Stimulated activated CD8-positive, alpha-beta memory T cell treated with anti-CD3 and anti-CD28 coated beads, Interleukin-7, amount 100 ng/mL, for 48 hours (primary cell): Measurements from ENCODE around the gene HIRA.
"Not testable (repeated sequence)": the region's sequence is repeated elsewhere in the genome, so short reads cannot be mapped to it uniquely, and the experiment has no call there.

ENCODE experiments used
- DNase-seq, 2 donors: peaks; one replicate each; pipeline ENCODE4 v3.0.0-alpha.2; 2020; ENCODE audit warnings: low read depth in 1 of 2; ENCODE audit errors: extremely low read depth in 1 of 2

HIRA gene

GRCh38 chr22:19387575-19387974 is 44.0 kb downstream of the HIRA start:
- no peak for DNase-seq

- no peak for DNase-seq
Measured at GRCh38 chr22:19387038-19387437, 44.5 kb downstream of the HIRA start.

GRCh38 chr22:19386248-19386647 is 45.3 kb downstream of the HIRA start:
- no peak for DNase-seq

GRCh38 chr22:19385221-19385906 is 46.2 kb downstream of the HIRA start:
- no peak for DNase-seq

DNA sequence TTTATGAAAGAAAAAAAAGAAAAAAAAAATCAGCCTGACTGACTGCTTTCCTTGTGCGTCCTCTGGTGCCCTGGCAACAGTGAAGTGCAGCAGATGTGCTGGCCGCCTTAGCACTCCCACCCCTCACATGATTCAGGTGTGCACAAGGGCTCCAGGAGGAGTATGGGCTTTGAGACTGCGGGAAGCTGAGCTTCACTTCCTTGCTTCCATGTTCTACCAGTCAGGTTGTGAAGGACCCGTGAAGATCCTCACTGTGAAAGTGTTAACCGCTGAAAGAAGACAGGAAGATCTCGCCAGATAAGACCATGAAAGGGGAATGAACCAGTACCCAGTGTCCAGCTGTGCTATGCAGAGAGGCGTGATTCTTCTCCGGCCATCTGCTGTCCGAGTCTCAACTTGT is 48.2 kb downstream of the HIRA start:
- DNase-seq = no peak

- no peak for DNase-seq
Measured at GRCh38 chr22:19382240-19382639, 49.3 kb downstream of the HIRA start.

DNA sequence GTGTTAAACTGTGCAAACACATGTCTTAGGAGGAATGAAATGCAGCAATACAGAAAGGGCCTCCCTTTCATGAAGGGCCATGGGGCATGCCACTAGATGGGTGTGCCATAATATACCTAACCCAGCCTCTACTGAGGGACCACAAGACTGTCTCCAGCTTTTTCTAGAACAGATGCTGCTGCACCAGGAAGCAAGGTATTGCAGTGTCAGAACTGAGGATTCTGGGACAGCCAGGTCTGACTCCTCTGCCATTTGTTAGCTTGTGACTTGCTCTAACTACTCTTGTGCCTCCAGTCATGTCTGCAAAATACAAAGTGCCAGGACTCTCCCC is 53.2 kb downstream of the HIRA start:
- no peak for DNase-seq

DNA sequence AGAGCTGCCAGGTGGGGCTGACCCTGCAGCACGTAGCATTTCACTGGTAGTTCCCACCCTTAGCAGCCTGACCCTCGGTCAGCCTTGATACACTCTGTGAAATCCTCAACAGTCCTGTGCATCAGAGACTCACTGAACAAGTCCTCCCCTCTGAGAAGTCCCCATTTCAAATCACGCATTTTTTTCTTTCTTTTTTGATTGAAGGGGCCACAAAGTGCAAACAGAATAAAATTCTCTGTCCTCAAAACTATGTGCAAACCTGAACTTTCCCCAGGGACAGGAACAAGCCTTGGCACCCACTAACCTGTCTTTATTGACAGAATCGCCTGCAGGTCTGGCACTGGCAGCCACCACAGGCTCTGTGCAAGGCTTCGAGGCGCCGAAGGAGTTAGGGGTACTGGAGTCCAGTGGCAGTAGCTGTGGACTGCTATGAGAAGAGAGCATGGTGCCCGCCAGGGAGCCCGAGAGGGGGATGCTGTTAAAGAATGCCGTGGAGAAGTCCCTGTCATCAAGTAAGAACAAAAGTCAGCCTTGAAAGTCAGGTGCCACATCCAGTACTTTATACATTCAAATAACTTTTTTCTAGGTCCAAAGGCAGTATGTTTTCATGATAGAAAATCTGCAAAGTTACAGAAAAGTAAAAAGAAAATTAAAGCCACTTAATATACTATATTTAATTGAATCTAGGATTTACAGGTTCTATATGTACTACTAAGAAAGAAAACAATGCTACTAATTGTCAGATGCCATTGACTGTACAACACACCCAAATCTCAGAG is 53.8 kb downstream of the HIRA start:
- DNase-seq = no peak

DNA sequence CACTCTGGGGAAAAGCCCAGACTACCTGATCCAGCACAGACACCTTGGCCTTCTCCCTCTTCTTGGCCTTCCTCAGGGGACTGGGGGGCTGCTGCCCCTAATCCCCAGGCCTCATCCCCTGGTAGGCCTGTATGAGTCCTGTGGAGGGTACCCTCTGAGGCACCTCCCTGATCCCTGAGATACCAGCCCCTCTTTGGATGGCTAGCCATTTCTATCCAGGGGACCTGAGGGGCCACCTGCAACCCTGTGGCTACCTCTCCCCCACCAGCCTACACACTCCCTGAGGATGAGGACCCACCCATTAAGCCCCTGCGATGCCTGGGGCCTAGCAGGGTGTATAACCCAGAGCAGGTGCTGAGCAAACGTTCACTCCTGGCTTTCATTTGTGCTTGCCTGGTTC is 54.6 kb downstream of the HIRA start:
- DNase-seq = no peak

DNA sequence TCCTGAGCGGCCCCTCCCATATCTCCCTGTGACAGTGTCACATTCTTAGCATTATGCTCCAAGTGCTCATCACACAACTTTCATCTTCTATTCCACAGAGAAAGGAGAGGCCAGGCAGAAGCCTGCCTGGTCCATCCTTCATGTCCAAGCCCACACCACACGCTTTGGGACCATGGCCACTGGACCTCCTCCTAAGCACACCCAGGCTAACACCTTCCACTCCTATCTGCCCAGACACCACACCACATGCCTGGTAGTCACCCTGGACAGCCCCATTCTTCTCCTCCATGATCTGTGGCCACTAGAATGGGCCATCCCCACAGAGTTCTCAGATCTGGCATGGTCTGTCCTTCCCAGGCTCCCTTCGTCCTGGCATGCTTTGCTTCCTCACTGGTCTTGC is 55.3 kb downstream of the HIRA start:
- no peak for DNase-seq

GRCh38 chr22:19375435-19375834 is 56.1 kb downstream of the HIRA start:
- DNase-seq = no peak

DNA sequence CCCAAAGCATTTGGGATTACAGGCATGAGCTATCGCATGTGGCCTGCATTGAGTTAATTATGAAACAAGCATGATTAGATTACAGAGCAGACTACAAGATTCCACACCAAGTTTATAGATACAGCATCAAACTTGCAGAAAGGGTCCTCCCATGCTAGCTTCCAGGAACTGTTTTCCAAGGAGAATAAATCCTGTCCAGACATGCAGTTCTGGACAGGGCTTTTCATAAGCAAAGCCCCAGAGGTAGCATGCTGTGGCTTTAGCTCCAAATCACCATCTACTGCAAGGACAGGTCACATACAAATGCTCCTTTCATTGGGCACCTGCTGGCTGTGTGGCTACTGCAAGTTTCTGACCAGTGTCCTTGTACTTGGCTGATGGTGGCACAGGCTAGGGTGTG is 57.1 kb downstream of the HIRA start:
- DNase-seq = no peak

DNA sequence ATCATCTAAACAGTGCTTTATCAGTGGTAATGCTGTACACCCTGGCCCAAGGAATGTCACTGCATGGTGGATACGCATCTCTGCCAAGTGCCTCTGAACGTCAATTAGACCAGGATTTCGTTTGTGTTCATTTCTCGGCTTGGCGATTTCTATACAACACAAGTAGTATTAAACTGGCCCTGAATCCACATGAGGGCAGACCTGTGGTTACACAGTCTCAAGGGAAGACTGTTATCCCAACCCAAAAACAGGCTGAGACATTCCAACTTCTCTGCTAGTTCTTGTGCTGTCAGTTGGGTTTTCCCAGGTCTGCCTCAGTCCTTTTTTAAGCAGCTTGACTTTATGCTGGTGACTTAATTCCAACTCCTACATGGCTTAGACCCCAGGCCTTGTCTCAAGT is 58.1 kb downstream of the HIRA start:
- DNase-seq = no peak

DNA sequence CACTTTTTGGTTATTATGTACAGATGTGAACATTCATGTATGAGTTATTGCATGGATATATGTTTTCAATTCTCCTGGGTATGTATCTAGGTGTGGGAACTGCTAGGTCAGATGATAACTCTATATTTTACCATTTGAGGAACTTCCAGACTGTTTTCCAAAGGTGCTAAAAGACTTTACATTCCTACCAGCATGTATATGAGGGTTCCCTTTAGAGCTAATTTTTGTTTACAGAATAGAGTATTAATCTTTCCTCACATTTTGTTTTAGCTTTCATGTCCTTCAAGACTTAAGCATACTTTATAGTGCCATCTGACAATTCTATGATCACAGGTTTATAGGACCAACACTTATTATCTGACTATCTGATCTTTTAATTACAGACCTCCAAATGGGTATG is 59.6 kb downstream of the HIRA start:
- no peak for DNase-seq

DNA sequence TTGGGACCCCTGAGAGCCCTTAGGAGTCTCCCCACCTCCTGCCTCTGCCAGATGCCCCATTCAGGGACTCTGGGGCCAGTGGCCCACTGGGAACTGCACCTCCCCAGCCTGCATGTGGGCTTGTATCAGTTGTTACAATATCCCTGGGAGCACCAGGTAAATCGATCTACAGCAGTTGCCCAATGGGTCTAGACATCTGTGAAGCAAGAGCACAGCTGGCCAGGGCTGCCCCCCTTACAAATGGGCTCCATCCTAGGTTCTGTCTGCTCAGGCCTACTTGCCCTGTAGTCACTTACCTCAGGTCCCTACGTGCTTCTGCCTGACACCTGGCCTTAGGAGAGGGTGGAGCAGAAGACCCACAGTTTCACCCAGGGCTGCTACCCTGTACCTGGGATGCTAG is 62.7 kb downstream of the HIRA start:
- DNase-seq = no peak

DNA sequence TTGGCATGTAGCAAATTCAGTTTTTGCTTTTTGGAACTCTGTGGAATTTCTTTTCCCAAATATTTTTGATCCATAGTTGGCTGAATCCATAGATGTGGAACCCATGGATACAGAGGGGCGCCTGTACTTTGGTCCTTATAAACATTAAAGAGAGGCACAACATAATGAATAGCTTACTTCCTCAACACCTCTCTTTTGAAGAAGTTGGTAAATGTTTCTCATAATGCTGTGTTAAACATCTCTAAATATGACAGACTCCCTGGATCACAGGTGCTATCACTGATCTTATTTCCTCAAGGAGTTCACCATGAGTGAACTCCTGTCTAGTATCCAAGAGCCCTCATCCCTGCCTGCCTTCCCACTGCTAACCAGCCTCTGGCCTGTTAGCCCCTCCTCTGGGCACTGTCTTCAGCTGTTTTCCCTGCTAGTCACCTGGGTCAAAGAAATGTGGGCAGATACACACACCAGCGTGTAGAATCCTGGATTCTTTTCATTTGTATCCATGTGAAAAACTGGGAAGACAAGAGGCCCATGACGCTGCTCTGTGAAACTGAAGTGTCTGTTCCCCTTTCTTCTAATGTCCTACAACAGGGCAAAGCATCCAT is 63.7 kb downstream of the HIRA start:
- DNase-seq = no peak

GRCh38 chr22:19363541-19363940 is 68.0 kb downstream of the HIRA start:
- DNase-seq = not testable (repeated sequence)

DNA sequence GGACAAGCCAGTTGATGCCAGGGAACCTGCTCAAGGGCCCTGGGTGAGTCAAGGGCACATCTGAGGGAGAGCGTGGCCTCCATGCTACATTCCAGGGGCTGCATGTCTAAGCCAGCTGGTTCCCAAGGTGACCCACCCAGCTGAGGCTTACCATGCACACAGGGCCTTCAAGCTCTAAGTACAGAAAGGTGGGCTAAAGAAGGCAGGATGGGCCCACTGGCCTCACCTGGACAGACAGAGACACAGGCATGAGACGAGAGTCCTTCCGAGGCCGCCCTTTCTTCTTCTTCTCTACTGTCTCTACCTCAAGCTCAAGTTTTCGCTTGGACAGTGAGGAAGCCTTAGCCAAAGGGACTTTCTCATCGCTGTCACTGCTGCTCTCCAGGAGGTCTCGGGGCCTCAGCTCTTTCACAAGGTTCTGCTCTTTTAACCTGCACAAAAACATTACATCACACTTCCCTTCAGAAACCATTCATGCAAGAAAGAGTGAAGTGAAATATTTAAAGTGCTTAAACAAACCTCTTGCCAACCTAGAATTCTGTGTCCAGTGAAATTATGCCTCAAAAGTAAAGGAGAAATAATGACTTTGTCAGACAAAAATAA is 69.9 kb downstream of the HIRA start:
- DNase-seq = no peak

DNA sequence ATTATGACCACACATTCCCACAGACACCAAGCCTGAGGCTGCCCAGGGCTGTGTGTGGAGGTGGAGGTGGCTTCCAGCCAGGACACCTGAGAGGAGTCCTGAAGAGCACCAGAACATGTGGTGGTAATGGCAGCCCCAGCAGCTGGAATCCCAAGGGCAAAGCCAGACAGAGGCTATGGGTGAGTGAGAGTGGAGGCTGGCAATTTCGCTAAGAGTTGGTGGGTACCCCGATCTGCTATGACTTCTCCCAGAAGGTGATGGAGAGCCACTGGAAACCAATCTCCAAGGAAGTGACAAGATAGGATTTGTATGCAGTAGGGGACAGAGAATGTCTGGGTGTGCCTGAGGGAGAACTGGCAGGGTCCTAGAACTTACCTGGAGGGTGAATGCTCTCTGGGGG is 70.7 kb downstream of the HIRA start:
- no peak for DNase-seq

GRCh38 chr22:19360300-19360792 is 71.2 kb downstream of the HIRA start:
- DNase-seq = no peak

- no peak for DNase-seq
Measured at GRCh38 chr22:19359554-19360299, 71.8 kb downstream of the HIRA start.
